HG02642 (cell line): Measurements from ENCODE around the gene BEX5.
A peak's percentile ranks its signal among the peaks of the same experiment; 100 is the strongest.
"Not testable (repeated sequence)": the region's sequence is repeated elsewhere in the genome, so short reads cannot be mapped to it uniquely, and the experiment has no call there.

ENCODE experiments used
- ATAC-seq: cut with Tn5 transposase; IDR thresholded peaks from one replicate; pipeline ENCODE4 v1.9.1; 2021; ENCODE audit warnings: mild to moderate bottlenecking; ENCODE audit not compliant: unreplicated experiment, poor library complexity

Gene BEX5

DNA sequence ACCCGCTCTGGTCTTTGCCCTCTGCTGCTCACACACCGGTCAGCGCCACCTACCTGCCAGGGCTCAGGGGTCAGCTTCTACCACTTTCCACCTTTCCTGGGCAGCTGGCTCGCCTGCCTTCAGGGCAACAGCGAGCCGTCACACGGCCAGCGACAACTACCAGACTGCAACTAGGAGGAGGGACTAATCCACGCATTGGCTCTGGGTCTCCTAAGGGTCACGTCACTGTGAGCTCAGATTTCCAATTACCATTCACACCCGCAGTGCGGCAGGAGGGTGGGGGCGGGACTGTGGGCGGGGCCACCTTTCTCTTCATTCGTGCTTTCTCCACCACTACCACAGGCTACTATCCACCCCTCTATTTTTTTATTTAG is at the start of gene BEX5:
BEX5 (minus strand) TSS at position 172 of the 374 bp plus-strand sequence. CDS start 1,712 bp downstream, outside the sequence.
- peak; percentile 93 for ATAC-seq

- no peak for ATAC-seq
These were observed 30.4 kb upstream of the BEX5 start for GRCh38 chrX:102185967-102186720.

- ATAC-seq: peak; percentile 51
These were observed 624 bp downstream of the BEX5 start for GRCh38 chrX:102154900-102155805.

GRCh38 chrX:102154218-102154860 is 1.4 kb downstream of the BEX5 start:
- no peak for ATAC-seq

DNA sequence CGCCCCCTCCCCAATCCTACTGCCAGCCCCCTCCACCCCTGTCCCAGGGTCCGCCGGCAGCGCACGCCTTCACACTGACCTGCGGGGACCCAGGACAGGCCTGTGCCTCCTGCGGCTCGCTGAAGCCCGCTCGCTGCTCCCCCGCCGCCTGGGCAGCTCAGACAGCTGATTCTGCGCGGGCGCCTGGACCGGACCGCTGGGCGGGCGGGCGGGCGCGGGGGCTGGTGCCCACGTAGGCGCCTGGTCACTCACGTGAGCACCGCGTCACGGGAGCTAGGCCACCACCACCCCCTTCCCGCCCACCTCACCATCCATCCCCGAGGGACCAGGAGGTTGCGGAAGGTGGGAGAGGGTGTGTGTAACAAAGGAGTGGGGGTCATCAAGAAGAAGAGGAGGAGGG is 13.5 kb downstream of the BEX5 start, which contains the start of gene TCEAL6:
TCEAL6 (minus strand) TSS at position 208 of the 400 bp plus-strand sequence.
- not testable (repeated sequence) for ATAC-seq

GRCh38 chrX:102141631-102142030 is 14.1 kb downstream of the BEX5 start:
- ATAC-seq: not testable (repeated sequence)

- ATAC-seq: not testable (repeated sequence)
These were observed 14.9 kb downstream of the BEX5 start for GRCh38 chrX:102140876-102141275.

- ATAC-seq: no peak
These were observed 17.7 kb downstream of the BEX5 start for GRCh38 chrX:102138064-102138463.

- no peak for ATAC-seq
These were observed 26.3 kb downstream of the BEX5 start for GRCh38 chrX:102129473-102129872.

DNA sequence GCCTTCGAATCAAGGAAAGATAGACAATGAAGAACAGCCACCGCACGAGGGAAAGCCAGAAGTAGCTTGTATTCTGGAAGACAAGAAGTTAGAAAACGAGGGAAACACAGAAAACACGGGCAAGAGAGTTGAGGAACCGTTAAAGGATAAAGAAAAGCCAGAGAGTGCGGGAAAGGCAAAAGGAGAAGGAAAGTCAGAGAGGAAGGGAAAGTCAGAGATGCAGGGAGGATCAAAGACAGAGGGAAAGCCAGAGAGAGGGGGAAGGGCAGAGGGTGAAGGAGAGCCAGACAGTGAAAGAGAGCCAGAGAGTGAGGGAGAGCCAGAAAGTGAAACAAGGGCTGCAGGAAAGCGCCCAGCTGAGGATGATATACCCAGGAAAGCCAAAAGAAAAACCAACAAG is 28.9 kb downstream of the BEX5 start:
- no peak for ATAC-seq

GRCh38 chrX:102126080-102126818 is 29.5 kb downstream of the BEX5 start:
- ATAC-seq: not testable (repeated sequence)

DNA sequence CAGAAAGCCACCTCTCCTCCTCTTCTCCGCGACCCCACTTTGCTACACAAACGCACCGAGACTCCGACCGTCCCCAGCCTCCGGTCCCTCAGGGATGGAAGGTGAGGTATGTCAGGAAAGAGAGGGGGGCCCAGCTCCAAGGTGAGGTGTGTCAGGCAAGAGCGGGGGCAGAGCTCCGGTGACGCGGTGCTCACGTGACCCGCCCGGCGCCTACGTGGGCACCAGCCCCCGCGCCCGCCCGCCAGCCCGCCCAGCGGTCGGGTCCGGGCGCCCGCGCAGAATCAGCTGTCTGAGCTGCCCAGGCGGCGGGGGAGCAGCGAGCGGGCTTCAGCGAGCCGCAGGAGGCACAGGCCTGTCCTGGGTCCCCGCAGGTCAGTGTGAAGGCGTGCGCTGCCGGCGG is 30.3 kb downstream of the BEX5 start, which contains the start of gene TCEAL2:
TCEAL2 (plus strand) TSS at position 244 of the 400 bp plus-strand sequence. CDS start 1,152 bp downstream, outside the sequence.
- not testable (repeated sequence) for ATAC-seq

- ATAC-seq: not testable (repeated sequence)
These were observed 30.8 kb downstream of the BEX5 start for GRCh38 chrX:102125014-102125413.

DNA sequence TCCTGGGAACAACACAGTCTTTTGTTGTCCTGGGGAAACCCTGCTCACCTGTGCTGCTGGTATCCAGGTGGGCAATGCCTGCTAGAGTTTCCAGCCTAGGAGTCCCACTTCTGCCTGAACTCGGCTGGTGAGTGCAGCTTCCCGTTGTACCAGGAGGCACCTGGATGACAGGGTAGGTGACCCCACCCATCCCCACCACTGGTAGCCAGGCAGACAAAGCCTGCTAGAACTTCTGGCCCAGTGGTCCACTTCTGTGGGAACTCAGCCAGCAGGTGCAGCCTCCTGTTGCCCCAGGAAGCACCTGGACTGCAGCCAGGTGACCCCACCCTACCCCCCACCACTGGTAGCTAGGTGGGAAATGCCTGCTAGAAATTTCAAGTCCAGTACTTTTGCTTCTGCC is 40.0 kb downstream of the BEX5 start:
- ATAC-seq: no peak

- ATAC-seq: no peak
These were observed 42.4 kb downstream of the BEX5 start for GRCh38 chrX:102113367-102113766.
